ENCODE data around the gene GUCY1B1. TPM values are rescaled to one million over a fixed set of nuclear protein-coding genes. Genes with fewer than 3 reads are reported as not detected.

The GUCY1B1 gene
- total RNA-seq, 1 experiment from 2014 or later: 0.50 TPM

DNA sequence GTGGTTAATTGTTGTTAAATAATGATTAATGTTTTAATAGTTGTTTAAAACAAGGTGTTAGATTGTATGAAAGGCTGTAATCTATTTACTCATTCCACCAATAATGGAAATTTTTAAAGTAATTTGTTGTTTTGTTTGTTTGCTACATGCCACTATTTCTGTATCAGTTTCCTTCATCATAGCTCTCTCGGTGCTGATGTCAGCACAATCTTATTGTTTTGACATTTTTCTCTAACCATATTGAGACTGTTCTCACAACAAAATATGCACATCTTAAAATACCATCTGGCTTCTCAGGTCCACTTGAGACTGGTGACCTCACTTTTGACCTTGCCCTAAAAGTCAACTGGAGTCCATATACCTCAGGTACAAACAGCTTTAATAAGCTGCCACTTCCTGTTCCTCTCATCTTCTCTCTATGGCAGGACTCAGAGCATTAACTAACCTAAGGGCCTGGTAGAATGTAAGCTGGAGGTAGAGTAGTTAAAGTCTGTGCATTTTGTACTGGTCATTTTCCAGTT is 1.0 kb upstream of the GUCY1B1 start:
- H2AK5ac ChIP-seq (ENCODE audit: insufficient read length, low read length): no peak overlapping the region
- H3K27me3 ChIP-seq (ENCODE audit: insufficient read depth, low read length): no peaks in the 10 kb centered on the region; the same call in 1 of the 2 replicates
- no peak overlapping the region for H3T11ph ChIP-seq (ENCODE audit: low read length)
- TF ChIP-seq, protein P1, sequence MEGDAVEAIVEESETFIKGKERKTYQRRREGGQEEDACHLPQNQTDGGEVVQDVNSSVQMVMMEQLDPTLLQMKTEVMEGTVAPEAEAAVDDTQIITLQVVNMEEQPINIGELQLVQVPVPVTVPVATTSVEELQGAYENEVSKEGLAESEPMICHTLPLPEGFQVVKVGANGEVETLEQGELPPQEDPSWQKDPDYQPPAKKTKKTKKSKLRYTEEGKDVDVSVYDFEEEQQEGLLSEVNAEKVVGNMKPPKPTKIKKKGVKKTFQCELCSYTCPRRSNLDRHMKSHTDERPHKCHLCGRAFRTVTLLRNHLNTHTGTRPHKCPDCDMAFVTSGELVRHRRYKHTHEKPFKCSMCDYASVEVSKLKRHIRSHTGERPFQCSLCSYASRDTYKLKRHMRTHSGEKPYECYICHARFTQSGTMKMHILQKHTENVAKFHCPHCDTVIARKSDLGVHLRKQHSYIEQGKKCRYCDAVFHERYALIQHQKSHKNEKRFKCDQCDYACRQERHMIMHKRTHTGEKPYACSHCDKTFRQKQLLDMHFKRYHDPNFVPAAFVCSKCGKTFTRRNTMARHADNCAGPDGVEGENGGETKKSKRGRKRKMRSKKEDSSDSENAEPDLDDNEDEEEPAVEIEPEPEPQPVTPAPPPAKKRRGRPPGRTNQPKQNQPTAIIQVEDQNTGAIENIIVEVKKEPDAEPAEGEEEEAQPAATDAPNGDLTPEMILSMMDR (conservative IDR thresholded peaks at IDR 0.05): no peak
- no peaks in the 10 kb centered on the region for H4K20me1 ChIP-seq (ENCODE audit: control insufficient read depth, insufficient read depth, insufficient read length)
- peaks cover 49% of the 10 kb centered on the region for H3K27me3 Mint-ChIP-seq (ENCODE audit: low read depth)
- no peaks in the 10 kb centered on the region for H3K9me3 ChIP-seq (ENCODE audit: control insufficient read depth, low read depth, low read length)
- no peak overlapping the region for H4K91ac ChIP-seq (ENCODE audit: insufficient read length, low read depth, low read length)
- no peak overlapping the region for H2BK15ac ChIP-seq (ENCODE audit: low read depth, low read length)
- H3K23ac ChIP-seq (ENCODE audit: insufficient read length, low read depth, low read length): no peak overlapping the region
- peaks cover 5 to 8% of the 10 kb centered on the region in 2 experiments; a peak in 2 of 4 replicates for H3K4me1 Mint-ChIP-seq
- no peak overlapping the region for H2BK20ac ChIP-seq (ENCODE audit: low read depth, low read length, poor library complexity, severe bottlenecking)
- no peak overlapping the region for H3K4ac ChIP-seq (ENCODE audit: low read depth, low read length)
- no peaks in the 10 kb centered on the region for H3K9me3 Mint-ChIP-seq
- H3K36me3 Mint-ChIP-seq (ENCODE audit: insufficient read depth in 1 of 3, low read depth in 3 of 3): no peaks in the 10 kb centered on the region
- no peak overlapping the region for H3K27ac Mint-ChIP-seq
- H3K18ac ChIP-seq (ENCODE audit: insufficient read length, low read depth, low read length): no peak overlapping the region
- H3K56ac ChIP-seq (ENCODE audit: insufficient read length, low read depth, low read length): no peak overlapping the region
- H2BK12ac ChIP-seq (ENCODE audit: insufficient read length, low read depth, low read length): no peak overlapping the region
- no CpG with 5 or more reads among the region's 1 CpG for WGBS (ENCODE audit: extremely low coverage, insufficient read length, low lambda C conversion rate)
- H3K4me1 ChIP-seq (ENCODE audit: insufficient read depth, low read length): no peaks in the 10 kb centered on the region
- peaks cover 7% of the 10 kb centered on the region for H3K23me2 ChIP-seq (ENCODE audit: insufficient read length, low read depth, low read length, poor library complexity, severe bottlenecking)
- no peak overlapping the region for H2AFZ ChIP-seq (ENCODE audit: low read length)
- no peak overlapping the region for H4K8ac ChIP-seq (replicated peaks; ENCODE audit: insufficient read length, low read depth, low read length)
- no peak overlapping the region for H4K5ac ChIP-seq (ENCODE audit: insufficient read length, low read depth, low read length)
- no peak overlapping the region for H3K4me3 Mint-ChIP-seq
- no peak overlapping the region for H3K9ac ChIP-seq (ENCODE audit: extremely low read depth, insufficient read length, low read length)
- H2BK120ac ChIP-seq (ENCODE audit: low read depth, low read length, poor library complexity, severe bottlenecking): no peak overlapping the region
- DNase-seq: no peak
- no peak overlapping the region for H3K4me2 ChIP-seq (ENCODE audit: insufficient read depth, insufficient read length, low read length)
- no peaks in the 10 kb centered on the region for H3K79me1 ChIP-seq (ENCODE audit: insufficient read depth, low read depth, low read length, poor library complexity, severe bottlenecking)
- no peak overlapping the region for H3K14ac ChIP-seq (ENCODE audit: insufficient read depth, low read length)
- no peak overlapping the region for H3K27ac ChIP-seq (ENCODE audit: insufficient read length, low read depth, low read length)
- no peak overlapping the region for H2BK5ac ChIP-seq (ENCODE audit: insufficient read length, low read length)
- H3K79me2 ChIP-seq (ENCODE audit: insufficient read depth, low read length): no peaks in the 10 kb centered on the region

Data from H9 (cell line).